Activated T-helper 1 cell treated with anti-CD3 and anti-CD28 coated beads, Interleukin-12 subunit alpha, Interleukin-12 subunit beta, Interleukin-2, Interleukin-4 antibody, amounts not matched to agents 30 ng/mL and 10 ng/mL and 1 ng/mL, durations not matched to agents 14 hours and 24 hours and 36 hours (primary cell): Measurements from ENCODE around the gene RASA3. TPM values are rescaled to one million over a fixed set of nuclear protein-coding genes. Genes with fewer than 3 reads are reported as not detected.

Experiments used
- DNase-seq: peaks from one replicate; pipeline ENCODE4 v3.0.0; 2021; ENCODE audit warnings: low spot score
- H3K27ac Mint-ChIP-seq: one replicate; pipeline ENCODE4 v1.8.0; 2021; ENCODE audit warnings: mild to moderate bottlenecking, mixed read lengths
- H3K27me3 Mint-ChIP-seq: one replicate; pipeline ENCODE4 v1.8.0; 2022; ENCODE audit warnings: mild to moderate bottlenecking, moderate library complexity, mixed read lengths; ENCODE audit not compliant: insufficient read depth
- H3K36me3 Mint-ChIP-seq: one replicate; pipeline ENCODE4 v1.8.0; 2021; ENCODE audit warnings: low read depth, mixed read lengths
- H3K4me1 Mint-ChIP-seq: one replicate; pipeline ENCODE4 v1.8.0; 2021; ENCODE audit warnings: low read depth, mixed read lengths
- H3K4me3 Mint-ChIP-seq: one replicate; pipeline ENCODE4 v1.8.0; 2021; ENCODE audit warnings: mild to moderate bottlenecking, moderate library complexity, mixed read lengths
- H3K9me3 Mint-ChIP-seq: one replicate; pipeline ENCODE4 v1.8.0; 2021; ENCODE audit warnings: mixed read lengths
- intact Hi-C: fragments of 100-400 bp; cut with micrococcal nuclease; formaldehyde crosslinking; loops from one replicate; pipeline ENCODE4 v1.15.1; 2024
- total RNA-seq: library from RNA; stranded (reverse); gene quantifications from 2 replicates; pipeline ENCODE4 v1.2.3, GENCODE V29; 2022

Gene RASA3
- total RNA-seq, 1 donor from 2014 or later, result 23.5 TPM

DNA sequence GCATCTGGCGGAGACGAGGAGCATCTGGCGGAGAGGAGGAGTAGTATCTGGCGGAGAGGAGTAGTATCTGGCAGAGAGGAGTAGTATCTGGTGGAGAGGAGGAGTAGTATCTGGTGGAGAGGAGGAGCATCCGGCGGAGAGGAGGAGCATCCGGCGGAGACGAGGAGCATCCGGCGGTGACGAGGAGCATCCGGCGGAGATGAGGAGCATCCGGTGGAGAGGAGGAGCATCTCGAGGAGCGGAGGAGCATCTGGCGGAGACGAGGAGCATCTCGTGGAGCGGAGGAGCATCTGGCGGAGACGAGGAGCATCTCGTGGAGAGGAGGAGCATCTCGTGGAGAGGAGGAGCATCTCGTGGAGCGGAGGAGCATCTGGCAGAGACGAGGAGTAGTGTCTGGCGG, 177.2 kb downstream of the RASA3 start:
- Mint-ChIP-seq H3K4me1 (no peaks in the 10 kb centered on the region), H3K36me3 (peaks cover 32% of the 10 kb centered on the region), H3K27me3 (no peaks in the 10 kb centered on the region), H3K4me3 (no peak overlapping the region), H3K27ac (no peak overlapping the region), H3K9me3 (peaks cover 20% of the 10 kb centered on the region)
- DNase-seq, result no peak
- intact Hi-C loops, result no loop called here

DNA sequence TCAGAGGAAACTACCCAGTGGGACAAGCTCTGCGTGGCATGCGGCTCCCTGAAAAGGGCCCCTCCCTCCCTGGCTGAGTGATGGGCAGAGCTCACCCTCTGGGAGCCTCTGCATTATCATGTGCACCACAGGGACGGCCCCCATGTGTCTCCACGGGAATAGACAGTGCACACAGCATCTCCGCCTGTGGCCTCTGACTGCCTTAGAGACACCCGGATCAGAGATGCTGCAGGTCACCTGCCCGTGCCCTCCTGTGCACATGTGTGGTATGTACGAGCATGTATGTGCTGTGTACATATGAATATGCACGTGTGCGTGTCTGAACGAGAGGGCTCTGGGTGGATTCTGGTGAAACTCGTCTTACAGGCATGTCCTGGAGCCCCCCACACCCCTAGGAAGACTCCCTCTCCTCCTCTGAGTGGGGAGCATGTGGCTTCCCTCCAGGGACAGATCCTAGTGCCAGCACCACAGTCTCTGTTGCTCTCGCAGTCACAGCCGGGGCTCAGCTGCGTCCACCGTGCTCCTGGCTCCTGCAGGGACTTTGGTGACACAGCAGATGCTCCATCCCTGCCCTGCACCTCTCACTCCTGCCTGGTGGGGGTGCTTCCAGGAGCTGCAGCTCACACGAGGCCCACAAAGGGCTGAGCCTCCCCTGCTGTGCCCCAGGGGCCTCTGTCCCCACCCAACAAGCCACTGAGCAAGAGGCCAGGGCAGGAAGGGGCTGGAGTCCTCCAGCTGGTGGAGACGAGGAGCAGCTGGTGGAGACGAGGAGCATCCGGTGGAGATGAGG, 178.2 kb downstream of the RASA3 start:
- H3K36me3 Mint-ChIP-seq, result peaks cover 27% of the 10 kb centered on the region
- H3K27me3 Mint-ChIP-seq, result no peaks in the 10 kb centered on the region
- intact Hi-C loops, result no loop called here
- no peaks in the 10 kb centered on the region for H3K4me1 Mint-ChIP-seq
- no peak for DNase-seq
- no peak overlapping the region for H3K4me3 Mint-ChIP-seq
- peaks cover 12% of the 10 kb centered on the region for H3K9me3 Mint-ChIP-seq
- no peak overlapping the region for H3K27ac Mint-ChIP-seq

DNA sequence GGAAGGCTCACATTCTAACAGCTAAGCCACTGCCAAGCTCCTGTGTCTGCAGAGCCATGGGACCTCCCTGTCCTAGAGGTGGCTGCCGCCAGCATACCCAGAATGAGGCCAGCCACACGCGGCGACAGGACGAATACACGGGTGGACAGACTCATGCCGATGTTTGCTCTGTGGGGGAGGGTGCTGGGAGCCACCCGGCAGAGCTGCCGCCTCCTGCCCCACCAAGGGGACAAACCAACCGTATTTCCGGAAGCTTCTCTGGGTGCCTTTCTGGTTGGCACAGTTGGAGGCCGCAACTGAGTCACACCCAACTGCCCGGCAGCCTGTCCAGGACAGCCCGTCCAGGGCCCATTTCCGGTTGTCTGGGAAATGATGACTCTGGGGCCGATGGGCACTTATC, 178.9 kb downstream of the RASA3 start:
- Mint-ChIP-seq H3K36me3 (peaks cover 24% of the 10 kb centered on the region), H3K9me3 (peaks cover 5% of the 10 kb centered on the region), H3K4me1 (no peaks in the 10 kb centered on the region), H3K27me3 (no peaks in the 10 kb centered on the region), H3K27ac (no peak overlapping the region), H3K4me3 (no peak overlapping the region)
- intact Hi-C loops, result no loop called here
- DNase-seq, result no peak

DNA sequence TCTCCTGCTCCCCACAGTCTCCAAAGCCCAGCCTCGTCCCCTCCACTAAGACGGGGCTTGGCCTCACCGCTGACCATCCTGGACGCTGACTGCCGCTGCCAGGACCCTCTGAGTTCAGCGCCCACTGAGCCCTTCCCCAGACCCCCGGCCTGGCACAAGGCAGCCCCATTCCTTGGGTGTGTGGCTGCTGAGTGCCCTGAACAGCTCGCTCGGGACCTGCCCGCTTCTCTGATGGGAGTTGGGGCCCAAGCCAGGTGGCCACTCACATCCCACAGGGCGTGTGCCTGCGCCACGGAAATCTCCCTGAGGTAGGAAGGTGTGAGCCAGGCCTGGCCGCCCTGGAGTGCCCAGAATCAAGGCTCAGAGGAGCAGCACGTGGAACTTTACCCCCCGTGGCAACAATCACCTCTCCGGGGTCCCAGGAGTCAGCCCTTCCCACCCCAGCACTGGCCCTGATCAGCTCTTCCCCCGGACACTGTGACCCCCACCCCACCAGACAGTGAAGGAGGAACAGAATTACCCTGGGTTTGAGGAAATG, 179.4 kb downstream of the RASA3 start:
- H3K27ac Mint-ChIP-seq, result no peak overlapping the region
- intact Hi-C loops, result no loop called here
- H3K9me3 Mint-ChIP-seq, result peaks cover under 1% of the 10 kb centered on the region
- H3K36me3 Mint-ChIP-seq, result peaks cover 23% of the 10 kb centered on the region
- no peaks in the 10 kb centered on the region for H3K4me1 Mint-ChIP-seq
- no peaks in the 10 kb centered on the region for H3K27me3 Mint-ChIP-seq
- no peak for DNase-seq
- H3K4me3 Mint-ChIP-seq, result no peak overlapping the region

DNA sequence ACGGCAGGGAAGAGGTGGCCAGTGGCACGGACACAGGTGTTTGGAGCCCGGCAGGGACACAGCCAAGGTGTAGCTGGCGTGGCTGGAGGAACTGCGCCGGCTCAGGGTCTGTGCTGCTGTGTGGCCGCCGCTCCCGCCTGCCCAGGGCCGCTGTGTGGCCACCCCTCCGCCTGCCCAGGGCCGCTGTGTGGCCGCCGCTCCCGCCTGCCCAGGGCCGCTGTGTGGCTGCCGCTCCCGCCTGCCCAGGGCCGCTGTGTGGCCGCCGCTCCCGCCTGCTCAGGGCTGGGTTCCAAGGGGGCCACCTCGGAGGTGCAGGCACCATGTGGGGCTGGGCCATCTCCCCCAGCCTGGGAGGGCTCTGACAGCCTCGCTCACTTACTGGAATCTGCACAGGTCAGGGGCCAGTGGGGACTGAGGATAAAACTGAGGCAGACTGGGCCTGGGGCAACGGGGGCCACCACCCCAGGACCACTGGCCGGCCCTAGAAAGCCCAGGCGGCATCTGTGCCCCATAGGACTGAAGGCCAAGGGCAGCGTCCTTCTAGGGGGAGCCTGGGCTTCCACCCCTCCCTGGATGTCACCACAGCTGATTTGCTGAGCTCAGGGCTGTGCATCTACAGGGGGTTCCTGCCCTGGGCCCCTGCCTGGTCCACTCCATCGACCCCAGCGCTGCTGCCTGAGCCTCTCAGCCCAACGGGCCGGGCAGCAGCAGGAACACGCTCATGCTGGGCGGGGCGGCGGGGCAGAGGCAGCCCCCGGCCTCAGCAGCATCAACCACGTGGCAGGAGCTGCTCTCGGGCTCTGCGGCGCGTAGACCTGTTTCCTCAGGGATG, 180.1 kb downstream of the RASA3 start:
- H3K27ac Mint-ChIP-seq, result no peak overlapping the region
- H3K4me3 Mint-ChIP-seq, result no peak overlapping the region
- peaks cover 19% of the 10 kb centered on the region for H3K36me3 Mint-ChIP-seq
- H3K4me1 Mint-ChIP-seq, result no peaks in the 10 kb centered on the region
- no peak for DNase-seq
- no peaks in the 10 kb centered on the region for H3K27me3 Mint-ChIP-seq
- intact Hi-C loops, result no loop called here
- no peaks in the 10 kb centered on the region for H3K9me3 Mint-ChIP-seq

DNA sequence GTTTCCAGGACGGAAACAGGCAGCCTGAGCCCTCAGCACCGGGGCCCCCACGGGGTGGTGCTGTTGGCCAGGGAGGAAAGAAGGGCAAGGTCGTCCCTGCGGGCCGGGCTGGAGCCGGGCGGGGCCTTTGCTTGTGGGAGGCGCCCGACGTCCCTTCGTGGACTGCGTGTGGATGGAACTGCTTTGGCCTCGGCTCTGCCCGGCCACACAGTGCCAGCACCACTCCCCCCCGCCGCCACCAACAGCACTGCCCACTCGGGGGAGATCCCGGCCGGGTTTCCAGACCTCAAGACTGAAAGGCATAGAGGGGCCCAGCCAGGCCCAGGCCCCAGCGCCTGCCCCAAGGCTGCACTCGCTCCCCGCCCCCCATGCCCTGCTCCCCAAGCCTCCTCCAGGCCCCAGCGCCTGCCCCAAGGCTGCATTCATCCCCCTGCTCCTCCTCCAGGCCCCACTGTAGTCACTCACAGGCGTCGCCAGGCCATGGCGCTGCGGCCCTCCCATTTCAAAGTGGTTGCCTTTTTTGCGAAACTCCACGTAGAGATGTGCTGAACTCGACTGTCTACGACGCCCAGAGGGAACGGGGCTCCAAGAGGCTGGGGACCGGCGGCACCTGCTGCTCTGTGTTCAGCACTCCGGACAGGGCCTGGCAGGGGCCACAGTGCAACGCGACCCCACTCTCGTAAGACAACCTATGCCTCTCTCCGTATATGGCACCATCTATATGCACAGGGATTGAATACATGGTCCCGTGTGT, 181.0 kb downstream of the RASA3 start:
- no peak overlapping the region for H3K27ac Mint-ChIP-seq
- no peaks in the 10 kb centered on the region for H3K4me1 Mint-ChIP-seq
- H3K4me3 Mint-ChIP-seq, result no peak overlapping the region
- intact Hi-C loops, result loop anchor here (1.0 kb wide), 1 partner anchor 275 kb away; no protein-coding TSS in a partner anchor
- H3K36me3 Mint-ChIP-seq, result peaks cover 19% of the 10 kb centered on the region
- no peaks in the 10 kb centered on the region for H3K27me3 Mint-ChIP-seq
- DNase-seq, result peak; percentile 7
- H3K9me3 Mint-ChIP-seq, result no peaks in the 10 kb centered on the region

DNA sequence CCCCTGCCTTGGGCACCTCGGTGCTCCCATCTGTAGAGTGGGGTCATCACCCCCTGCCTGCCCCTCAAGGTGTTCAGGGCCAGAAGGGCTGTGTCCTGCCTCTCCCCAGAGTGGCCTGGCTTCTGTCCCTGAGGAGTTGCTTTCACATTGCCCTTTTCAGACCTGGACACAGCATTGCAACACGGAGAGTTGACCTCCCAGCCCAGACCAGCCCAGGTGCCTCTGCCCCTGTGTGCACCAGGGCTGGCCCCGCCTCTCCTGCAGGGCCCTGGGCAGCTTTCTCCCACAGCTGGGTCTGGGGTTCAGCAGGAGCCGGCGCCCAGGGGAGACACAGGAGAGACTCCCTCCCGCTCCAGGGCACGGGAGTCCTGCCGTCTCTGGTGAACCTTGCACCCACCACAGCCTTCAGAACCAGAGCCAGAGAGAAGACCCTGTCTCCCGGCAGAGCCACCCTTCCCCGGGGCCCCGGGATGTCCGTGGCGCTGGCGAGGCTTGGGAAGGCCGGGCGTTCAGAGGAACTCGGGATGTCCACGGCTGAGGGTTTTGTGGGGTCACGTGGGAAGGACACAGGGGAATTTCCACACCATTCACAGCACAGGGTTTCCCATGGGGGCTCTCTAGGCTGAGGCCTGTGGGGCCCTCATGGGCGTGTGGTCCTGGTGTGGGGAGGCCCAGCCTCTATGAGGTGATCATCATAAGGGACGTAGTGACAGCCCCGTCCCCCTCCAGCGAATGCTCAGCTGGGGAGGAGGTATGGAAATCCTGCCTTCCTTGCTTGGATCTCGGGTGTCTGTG, 181.8 kb downstream of the RASA3 start:
- DNase-seq, result no peak
- Mint-ChIP-seq H3K9me3 (no peaks in the 10 kb centered on the region), H3K27ac (no peak overlapping the region), H3K4me3 (no peak overlapping the region), H3K27me3 (no peaks in the 10 kb centered on the region), H3K4me1 (no peaks in the 10 kb centered on the region), H3K36me3 (peaks cover 12% of the 10 kb centered on the region)
- intact Hi-C loops, result loop anchor here (1.0 kb wide), 1 partner anchor 276 kb away; no protein-coding TSS in a partner anchor

DNA sequence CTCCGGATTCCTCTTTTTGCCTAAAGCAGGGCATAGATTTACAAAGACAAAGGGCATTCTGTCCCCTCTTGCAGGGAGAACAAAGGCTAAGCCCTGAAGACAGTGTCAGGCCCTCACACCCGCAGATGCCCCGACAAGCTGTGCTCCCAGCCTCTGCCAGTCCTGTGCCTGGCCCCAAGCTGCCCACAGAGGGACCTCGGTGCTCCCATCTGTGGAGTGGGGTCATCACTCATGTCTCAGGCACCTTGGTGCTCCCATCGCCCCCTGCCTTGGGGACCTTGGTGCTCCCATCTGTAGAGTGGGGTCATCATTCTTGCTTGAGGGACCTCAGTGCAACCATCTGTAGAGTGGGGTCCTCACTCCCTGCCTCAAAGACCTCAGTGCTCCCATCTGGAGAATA, 182.9 kb downstream of the RASA3 start:
- H3K4me1 Mint-ChIP-seq, result no peaks in the 10 kb centered on the region
- no peak overlapping the region for H3K27ac Mint-ChIP-seq
- H3K9me3 Mint-ChIP-seq, result no peaks in the 10 kb centered on the region
- H3K4me3 Mint-ChIP-seq, result no peak overlapping the region
- intact Hi-C loops, result no loop called here
- peaks cover 3% of the 10 kb centered on the region for H3K36me3 Mint-ChIP-seq
- no peaks in the 10 kb centered on the region for H3K27me3 Mint-ChIP-seq
- no peak for DNase-seq

DNA sequence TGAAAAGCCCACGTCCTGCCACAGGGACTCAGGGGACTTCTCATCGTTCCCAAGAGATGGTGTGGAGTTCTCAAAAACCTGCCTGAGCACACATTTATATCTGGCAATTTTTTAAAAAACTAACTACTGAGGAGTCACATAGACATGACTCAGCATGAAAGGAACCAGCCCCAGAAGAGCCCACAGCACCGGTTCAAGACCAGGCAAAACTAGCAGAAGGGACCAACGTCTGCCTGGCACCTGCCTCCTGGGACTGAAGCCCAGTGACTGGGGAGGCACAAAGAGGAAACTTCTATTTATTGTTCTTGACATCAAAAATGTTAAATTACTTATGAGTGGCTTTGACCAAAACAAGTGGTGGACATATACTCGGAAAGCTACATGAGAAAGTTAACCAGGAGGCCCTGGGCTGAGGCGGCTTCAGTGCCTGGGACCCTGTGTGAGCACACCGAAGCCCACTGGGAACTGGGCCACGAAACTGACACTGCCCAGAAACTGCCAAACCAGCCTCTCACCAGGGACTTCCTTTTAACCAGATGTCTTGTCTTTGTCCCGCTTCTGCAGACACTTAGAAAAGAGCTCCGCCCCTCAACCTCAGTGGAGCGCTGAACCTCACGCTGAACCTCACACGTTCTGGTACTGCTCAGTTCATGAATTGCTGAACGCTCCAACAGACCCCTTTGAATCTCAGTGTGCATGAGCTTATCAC, 184.2 kb downstream of the RASA3 start:
- Mint-ChIP-seq H3K27me3 (no peaks in the 10 kb centered on the region), H3K9me3 (no peaks in the 10 kb centered on the region), H3K36me3 (peaks cover 2% of the 10 kb centered on the region), H3K4me3 (no peak overlapping the region), H3K27ac (no peak overlapping the region), H3K4me1 (no peaks in the 10 kb centered on the region)
- DNase-seq, result no peak
- intact Hi-C loops, result no loop called here

DNA sequence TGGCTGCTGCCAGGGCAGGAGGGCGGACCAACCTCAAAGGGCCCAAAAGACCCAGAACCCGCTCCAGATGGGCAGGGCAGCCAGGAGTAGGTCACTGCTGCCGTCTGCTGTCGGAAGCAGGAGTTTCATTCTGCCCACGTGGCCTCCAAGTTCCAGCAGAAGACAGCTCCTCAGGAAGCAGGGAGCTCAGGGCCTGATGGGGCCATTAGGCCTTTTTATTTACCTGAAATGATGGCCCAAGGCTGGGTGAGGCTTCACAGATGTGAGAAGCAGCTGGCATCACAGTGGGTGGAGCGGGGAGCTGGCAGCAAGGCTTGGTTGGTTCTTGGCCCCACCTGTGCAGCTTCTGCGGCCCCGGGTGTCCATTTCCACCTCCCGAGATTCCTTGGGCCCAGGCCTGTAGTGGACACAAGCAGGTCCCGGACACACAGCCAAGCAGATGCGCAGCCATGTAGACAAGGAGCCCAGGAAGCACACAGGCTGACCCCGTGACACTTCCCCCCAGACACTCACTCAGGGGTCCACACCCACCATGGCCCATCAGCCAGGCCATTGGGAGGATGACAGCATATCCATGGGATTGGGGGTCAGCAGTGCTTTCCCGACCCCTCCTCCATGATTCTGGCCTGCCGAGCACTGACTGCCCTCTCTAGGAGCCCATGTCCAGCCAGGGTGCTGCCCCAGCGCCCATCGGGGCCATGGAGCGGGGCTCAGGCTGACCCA, 185.0 kb downstream of the RASA3 start:
- no peak for DNase-seq
- no peaks in the 10 kb centered on the region for H3K36me3 Mint-ChIP-seq
- intact Hi-C loops, result no loop called here
- H3K9me3 Mint-ChIP-seq, result no peaks in the 10 kb centered on the region
- no peaks in the 10 kb centered on the region for H3K27me3 Mint-ChIP-seq
- H3K4me3 Mint-ChIP-seq, result no peak overlapping the region
- H3K4me1 Mint-ChIP-seq, result no peaks in the 10 kb centered on the region
- H3K27ac Mint-ChIP-seq, result no peak overlapping the region

DNA sequence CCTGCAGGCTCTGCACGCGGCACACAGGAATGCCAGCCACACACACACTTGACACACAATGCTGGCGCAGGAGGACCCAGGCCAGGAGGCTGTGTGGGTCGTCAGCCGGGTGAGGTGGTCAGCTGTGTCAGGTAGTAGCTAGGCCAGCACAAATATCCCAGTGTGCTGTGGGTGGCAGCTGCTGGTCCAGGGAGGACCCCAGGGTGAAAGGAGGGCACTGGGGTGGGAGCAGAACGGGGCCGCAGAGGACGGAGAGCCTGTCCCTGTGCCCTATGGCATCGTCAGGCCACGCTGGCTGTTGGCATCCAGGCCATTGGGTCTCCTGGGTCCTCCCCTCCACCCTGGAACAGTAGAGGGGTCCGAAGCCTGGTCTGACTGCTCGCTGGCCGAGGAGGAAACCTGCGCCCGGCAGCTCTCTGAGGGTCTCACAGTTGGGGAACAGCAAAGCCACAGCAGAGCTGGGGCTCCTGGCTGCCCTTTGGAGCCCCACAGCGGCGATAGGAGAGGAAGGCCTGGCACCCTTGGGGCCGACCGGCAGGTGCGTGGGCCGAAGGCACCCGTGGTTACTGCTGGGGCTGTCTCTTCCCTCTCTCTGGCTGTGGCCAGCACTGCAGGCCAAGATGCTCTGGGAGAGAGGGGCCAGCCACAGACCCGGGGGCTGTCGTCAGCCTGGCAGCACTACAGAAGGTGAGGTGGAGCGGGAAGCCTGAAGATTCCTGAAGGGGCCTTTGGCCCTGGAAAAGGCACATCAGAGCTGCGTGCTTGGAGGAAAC, 185.8 kb downstream of the RASA3 start:
- Mint-ChIP-seq H3K4me1 (no peaks in the 10 kb centered on the region), H3K27ac (no peak overlapping the region), H3K4me3 (no peak overlapping the region), H3K27me3 (no peaks in the 10 kb centered on the region), H3K9me3 (no peaks in the 10 kb centered on the region), H3K36me3 (no peaks in the 10 kb centered on the region)
- intact Hi-C loops, result no loop called here
- no peak for DNase-seq
